OCI-LY1 (cell line): ENCODE results near the gene TSEN54.

ENCODE experiments used
- H2AFZ ChIP-seq: fragments of 200-600 bp; sonication (generic), shearing (Covaris generic); 2 replicates; pipeline ENCODE4 v1.6.0; 2014; ENCODE audit warnings: antibody characterized with exemption, mild to moderate bottlenecking, low read length
- H3F3A ChIP-seq: fragments of 200-600 bp; sonication (generic), shearing (Covaris generic); 2 replicates; pipeline ENCODE4 v1.6.0; 2014; ENCODE audit warnings: mild to moderate bottlenecking, antibody characterized with exemption, low read length, moderate library complexity; ENCODE audit not compliant: insufficient read depth
- H3K27ac ChIP-seq: fragments of 200-600 bp; sonication (generic); 2 replicates; pipeline ENCODE4 v1.5.1; 2014; ENCODE audit warnings: low read length, mixed run types, mild to moderate bottlenecking, low read depth; ENCODE audit not compliant: poor library complexity, severe bottlenecking
- H3K27me3 ChIP-seq: fragments of 200-600 bp; sonication (generic); 2 replicates; pipeline ENCODE4 v1.6.0; 2014; ENCODE audit warnings: antibody characterized with exemption, mild to moderate bottlenecking, low read length, moderate library complexity; ENCODE audit not compliant: insufficient read depth
- H3K36me3 ChIP-seq: fragments of 200-600 bp; sonication (generic); 2 replicates; pipeline ENCODE4 v1.6.1; 2014; ENCODE audit warnings: mild to moderate bottlenecking, antibody characterized with exemption, low read length, moderate library complexity, mixed read lengths; ENCODE audit not compliant: insufficient read depth
- H3K4me1 ChIP-seq: fragments of 200-600 bp; sonication (generic); 2 replicates; pipeline ENCODE4 v1.5.1; 2014; ENCODE audit warnings: mild to moderate bottlenecking, low read length, moderate library complexity; ENCODE audit not compliant: insufficient read depth, severe bottlenecking
- H3K4me2 ChIP-seq: fragments of 200-600 bp; sonication (generic), shearing (Covaris generic); 2 replicates; pipeline ENCODE4 v1.6.1; 2014; ENCODE audit warnings: low read length
- H3K4me3 ChIP-seq: fragments of 200-600 bp; sonication (generic); 2 replicates; pipeline ENCODE4 v1.5.1; 2014; ENCODE audit warnings: low read length, low read depth, mild to moderate bottlenecking, mixed read lengths; ENCODE audit not compliant: poor library complexity, severe bottlenecking
- H3K79me2 ChIP-seq: fragments of 200-600 bp; shearing (Covaris generic); 2 replicates; pipeline ENCODE4 v1.6.1; 2016; ENCODE audit warnings: mixed run types, low read length, mixed read lengths; ENCODE audit not compliant: insufficient read depth
- H3K9ac ChIP-seq: fragments of 200-600 bp; sonication (generic), shearing (Covaris generic); 2 replicates; pipeline ENCODE4 v1.6.1; 2014; ENCODE audit warnings: mild to moderate bottlenecking, low read length, mixed read lengths
- H3K9me2 ChIP-seq: fragments of 200-600 bp; sonication (generic), shearing (Covaris generic); 2 replicates; pipeline ENCODE4 v1.6.1; 2014; ENCODE audit warnings: low read depth, mild to moderate bottlenecking, low read length, mixed read lengths
- H3K9me3 ChIP-seq: fragments of 200-600 bp; shearing (Covaris generic); 2 replicates; pipeline ENCODE4 v1.6.1; 2014; ENCODE audit warnings: low read length, mixed read lengths
- H4K20me1 ChIP-seq: fragments of 200-600 bp; sonication (generic), shearing (Covaris generic); 2 replicates; pipeline ENCODE4 v1.6.0; 2016; ENCODE audit warnings: mild to moderate bottlenecking, low read length; ENCODE audit not compliant: insufficient read depth
- CTCF ChIP-seq: fragments of 200-600 bp; sonication (generic), shearing (Covaris generic); IDR thresholded peaks from 2 replicates; pipeline ENCODE4 v1.5.1; 2017; ENCODE audit warnings: mild to moderate bottlenecking, antibody characterized with exemption, low read length, moderate library complexity, mixed read lengths
- EZH2 ChIP-seq: fragments of 200-600 bp; sonication (generic), shearing (Covaris generic); IDR thresholded peaks from 2 replicates; pipeline ENCODE4 v1.8.0; 2017; ENCODE audit warnings: borderline replicate concordance, mixed run types, mild to moderate bottlenecking, antibody characterized with exemption, low read length, moderate library complexity, mixed read lengths

TSEN54 gene

DNA sequence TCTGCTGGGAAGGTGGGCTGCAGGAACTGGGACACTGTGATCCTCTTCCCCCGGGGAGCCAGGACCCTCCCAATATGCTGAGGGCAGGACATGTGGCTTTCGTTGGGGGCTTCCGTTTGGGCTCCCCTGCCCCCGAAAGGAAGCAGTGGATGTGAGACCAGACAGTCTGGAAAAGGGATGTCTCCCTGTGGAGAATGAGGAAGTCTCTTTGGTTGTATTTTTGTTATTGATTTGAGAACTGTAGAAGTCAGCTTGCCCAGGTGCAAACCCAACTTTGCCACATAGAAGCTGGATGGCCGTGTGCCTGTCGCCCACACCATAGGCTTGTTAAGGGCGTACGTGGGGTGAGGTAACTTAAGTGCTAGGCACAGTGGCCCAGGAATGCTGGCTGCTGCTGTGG, 27.9 kb downstream of the TSEN54 start:
- Histone ChIP-seq H3K9me3 (no peaks in the 10 kb centered on the region), H4K20me1 (no peaks in the 10 kb centered on the region), H2AFZ (no peak overlapping the region), H3K4me2 (no peak overlapping the region), H3K9me2 (no peaks in the 10 kb centered on the region), H3K9ac (no peak overlapping the region), H3K79me2 (no peaks in the 10 kb centered on the region), H3K4me1 (no peaks in the 10 kb centered on the region), H3K4me3 (no peak overlapping the region), H3F3A (no peaks in the 10 kb centered on the region), H3K27me3 (0 out of 2 replicates have a peak, but pooled peaks cover 5% of the 10 kb centered on the region), H3K36me3 (no peaks in the 10 kb centered on the region), H3K27ac (no peak overlapping the region)
- TF ChIP-seq CTCF, result no peak
- no peak for TF ChIP-seq EZH2

DNA sequence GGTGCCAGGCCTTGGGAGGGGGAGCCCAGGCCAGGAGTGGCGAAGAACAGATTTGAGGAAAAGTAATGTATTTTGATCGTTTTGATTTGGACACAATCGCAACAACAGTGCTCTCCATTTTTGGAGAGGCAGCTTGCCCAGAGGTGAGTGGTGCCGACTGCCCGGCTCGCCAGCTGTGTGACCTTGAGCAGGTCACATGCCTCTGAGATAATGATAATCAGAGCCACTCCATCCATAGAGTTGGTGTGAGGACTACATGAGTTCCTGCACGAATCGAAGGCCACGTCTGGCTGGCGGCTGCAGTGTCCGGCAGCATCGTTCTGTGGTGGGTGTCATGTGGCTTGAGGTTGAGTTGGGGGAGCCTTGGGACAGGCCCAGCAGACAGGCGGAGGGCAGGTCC, 29.9 kb downstream of the TSEN54 start:
- H4K20me1 ChIP-seq, result no peaks in the 10 kb centered on the region
- no peaks in the 10 kb centered on the region for H3F3A ChIP-seq

GRCh38 chr17:75547091-75547490, 30.8 kb downstream of the TSEN54 start:
- no peak for TF ChIP-seq CTCF
- no peak for TF ChIP-seq EZH2
- Histone ChIP-seq H4K20me1 (no peaks in the 10 kb centered on the region), H3K4me1 (no peaks in the 10 kb centered on the region), H3K27ac (no peak overlapping the region), H3F3A (no peaks in the 10 kb centered on the region), H3K4me2 (no peak overlapping the region), H2AFZ (no peak overlapping the region), H3K79me2 (no peaks in the 10 kb centered on the region), H3K36me3 (no peaks in the 10 kb centered on the region), H3K27me3 (0 out of 2 replicates have a peak, but pooled peaks cover 5% of the 10 kb centered on the region), H3K4me3 (no peak overlapping the region), H3K9ac (no peak overlapping the region), H3K9me2 (no peaks in the 10 kb centered on the region), H3K9me3 (no peaks in the 10 kb centered on the region)

More for the DNA sequence above, 29.9 kb downstream of the TSEN54 start:
- no peaks in the 10 kb centered on the region for H3K9me3 ChIP-seq
- no peak for TF ChIP-seq EZH2
- TF ChIP-seq CTCF, result no peak
- H3K9ac ChIP-seq, result no peak overlapping the region
- no peaks in the 10 kb centered on the region for H3K9me2 ChIP-seq
- H3K4me3 ChIP-seq, result no peak overlapping the region
- no peaks in the 10 kb centered on the region for H3K79me2 ChIP-seq
- no peak overlapping the region for H2AFZ ChIP-seq
- no peaks in the 10 kb centered on the region for H3K4me1 ChIP-seq
- H3K4me2 ChIP-seq, result no peak overlapping the region
- H3K27me3 ChIP-seq, result 0 out of 2 replicates have a peak, but pooled peaks cover 5% of the 10 kb centered on the region
- no peak overlapping the region for H3K27ac ChIP-seq
- H3K36me3 ChIP-seq, result no peaks in the 10 kb centered on the region
